HS-27A (cell line): ENCODE measurements around the gene PIEZO1.
"Not testable (repeated sequence)": the region's sequence is repeated elsewhere in the genome, so short reads cannot be mapped to it uniquely, and the experiment has no call there.

Source experiments
- DNase-seq: peaks from one replicate; pipeline ENCODE4 v3.0.0-alpha.2; 2012; ENCODE audit warnings: low read depth, missing footprints

PIEZO1 gene, protein sequence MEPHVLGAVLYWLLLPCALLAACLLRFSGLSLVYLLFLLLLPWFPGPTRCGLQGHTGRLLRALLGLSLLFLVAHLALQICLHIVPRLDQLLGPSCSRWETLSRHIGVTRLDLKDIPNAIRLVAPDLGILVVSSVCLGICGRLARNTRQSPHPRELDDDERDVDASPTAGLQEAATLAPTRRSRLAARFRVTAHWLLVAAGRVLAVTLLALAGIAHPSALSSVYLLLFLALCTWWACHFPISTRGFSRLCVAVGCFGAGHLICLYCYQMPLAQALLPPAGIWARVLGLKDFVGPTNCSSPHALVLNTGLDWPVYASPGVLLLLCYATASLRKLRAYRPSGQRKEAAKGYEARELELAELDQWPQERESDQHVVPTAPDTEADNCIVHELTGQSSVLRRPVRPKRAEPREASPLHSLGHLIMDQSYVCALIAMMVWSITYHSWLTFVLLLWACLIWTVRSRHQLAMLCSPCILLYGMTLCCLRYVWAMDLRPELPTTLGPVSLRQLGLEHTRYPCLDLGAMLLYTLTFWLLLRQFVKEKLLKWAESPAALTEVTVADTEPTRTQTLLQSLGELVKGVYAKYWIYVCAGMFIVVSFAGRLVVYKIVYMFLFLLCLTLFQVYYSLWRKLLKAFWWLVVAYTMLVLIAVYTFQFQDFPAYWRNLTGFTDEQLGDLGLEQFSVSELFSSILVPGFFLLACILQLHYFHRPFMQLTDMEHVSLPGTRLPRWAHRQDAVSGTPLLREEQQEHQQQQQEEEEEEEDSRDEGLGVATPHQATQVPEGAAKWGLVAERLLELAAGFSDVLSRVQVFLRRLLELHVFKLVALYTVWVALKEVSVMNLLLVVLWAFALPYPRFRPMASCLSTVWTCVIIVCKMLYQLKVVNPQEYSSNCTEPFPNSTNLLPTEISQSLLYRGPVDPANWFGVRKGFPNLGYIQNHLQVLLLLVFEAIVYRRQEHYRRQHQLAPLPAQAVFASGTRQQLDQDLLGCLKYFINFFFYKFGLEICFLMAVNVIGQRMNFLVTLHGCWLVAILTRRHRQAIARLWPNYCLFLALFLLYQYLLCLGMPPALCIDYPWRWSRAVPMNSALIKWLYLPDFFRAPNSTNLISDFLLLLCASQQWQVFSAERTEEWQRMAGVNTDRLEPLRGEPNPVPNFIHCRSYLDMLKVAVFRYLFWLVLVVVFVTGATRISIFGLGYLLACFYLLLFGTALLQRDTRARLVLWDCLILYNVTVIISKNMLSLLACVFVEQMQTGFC (N-terminal part only)

DNA sequence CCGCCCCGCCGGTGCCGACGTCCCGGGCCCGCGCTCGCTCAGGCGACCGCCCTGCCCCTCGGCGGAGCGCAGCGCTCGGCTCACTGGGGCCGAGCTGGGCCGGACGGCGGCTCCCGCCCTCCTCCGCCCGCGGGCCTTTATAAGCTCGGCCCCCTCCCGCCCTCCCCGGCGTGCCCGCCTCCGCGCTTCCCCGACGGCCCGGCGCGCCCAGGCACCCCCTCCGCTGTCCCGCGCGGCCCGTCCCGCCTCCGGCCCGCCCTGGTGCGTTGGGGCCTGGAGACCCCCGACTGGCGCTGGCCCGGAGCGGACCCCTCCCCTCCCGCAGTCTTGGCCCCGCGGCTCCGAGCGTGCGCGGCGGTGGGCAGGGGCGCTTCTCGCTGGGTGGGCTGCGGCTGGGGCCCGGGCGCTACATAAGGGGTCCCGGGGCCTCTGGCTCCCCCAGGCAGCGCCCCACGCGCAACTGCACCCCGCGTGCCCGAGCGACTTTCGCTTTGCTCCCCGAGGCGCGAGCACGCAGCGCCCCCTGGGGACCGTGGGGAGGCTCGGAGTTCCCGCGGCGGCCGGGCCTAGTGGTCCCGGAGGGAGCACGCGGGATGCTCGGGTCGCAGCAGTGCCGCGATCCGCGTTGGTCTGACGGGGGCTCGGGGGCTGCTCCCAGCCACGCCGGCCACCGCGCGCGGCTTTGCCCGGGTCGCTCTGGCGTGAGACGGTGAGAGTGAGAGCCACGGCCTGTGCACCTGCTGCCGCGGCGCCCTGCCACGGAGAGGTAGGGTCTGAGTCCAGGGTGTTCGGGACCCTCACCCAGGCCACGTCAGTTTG lies at the start of gene PIEZO1:
Gene PIEZO1, minus strand, starts transcription at position 115 of the 819 bp plus-strand sequence. CDS start 256 bp downstream, outside the sequence.
- DNase-seq: no peak

DNA sequence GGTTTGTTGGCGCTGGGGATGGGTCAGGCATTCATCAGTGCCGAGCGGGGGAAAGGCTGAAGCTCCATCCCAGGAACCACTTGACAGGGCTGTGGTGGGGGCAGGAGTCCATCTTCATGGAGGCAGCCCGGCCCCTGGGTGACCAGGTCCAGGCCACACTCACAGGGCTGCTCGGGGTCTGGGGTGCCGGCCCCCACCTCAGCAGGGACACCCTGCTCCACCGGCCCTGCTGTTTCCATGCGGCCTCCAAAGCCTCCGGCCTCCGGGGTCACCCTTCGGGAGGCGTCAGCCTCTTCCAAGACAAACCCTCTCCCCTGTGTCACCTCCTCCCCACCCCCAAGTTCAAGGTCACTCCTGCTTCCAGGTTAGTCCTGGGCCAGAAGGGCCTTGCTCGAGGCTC lies 49.6 kb upstream of the PIEZO1 start:
- no peak for DNase-seq

DNA sequence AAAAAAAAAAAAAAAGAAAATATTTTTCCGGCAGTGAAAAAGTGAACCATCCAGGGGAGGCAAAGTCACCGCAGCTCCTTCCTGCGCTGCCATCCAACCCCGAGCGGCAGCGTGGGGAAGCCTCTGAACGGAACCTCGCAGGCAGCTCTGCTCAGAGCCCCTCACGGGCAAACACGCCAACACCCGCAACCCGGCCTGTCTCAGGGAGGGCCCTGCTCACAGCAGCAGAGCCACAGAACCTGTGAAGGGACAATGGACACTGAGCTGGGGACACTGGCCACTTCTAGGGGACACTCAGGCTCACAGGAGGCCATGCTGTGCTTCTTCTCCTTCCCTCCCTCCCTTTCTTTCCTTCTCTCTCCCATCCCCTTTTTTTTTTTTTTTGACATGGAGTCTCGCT lies 48.1 kb upstream of the PIEZO1 start:
- DNase-seq: no peak

DNA sequence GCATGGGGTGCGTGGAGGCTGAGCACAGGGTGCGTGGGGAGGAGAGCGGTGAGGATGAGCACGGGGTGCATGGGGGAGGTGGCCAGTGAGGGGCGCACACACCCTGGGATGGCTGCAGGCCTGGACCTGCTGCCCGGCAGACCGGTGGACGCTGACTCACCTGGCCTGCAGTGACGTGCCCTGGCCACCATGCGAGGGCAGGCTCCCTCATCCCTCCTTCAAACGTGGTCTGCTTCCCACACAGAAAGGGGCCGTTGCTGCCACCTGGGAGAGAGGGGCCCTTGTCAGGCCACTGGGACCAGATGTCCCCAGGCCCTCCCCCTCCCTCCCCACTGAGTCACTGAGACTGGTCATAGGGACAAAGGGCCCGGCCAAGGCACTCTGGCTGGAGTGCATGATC lies 46.8 kb upstream of the PIEZO1 start:
- DNase-seq: no peak

DNA sequence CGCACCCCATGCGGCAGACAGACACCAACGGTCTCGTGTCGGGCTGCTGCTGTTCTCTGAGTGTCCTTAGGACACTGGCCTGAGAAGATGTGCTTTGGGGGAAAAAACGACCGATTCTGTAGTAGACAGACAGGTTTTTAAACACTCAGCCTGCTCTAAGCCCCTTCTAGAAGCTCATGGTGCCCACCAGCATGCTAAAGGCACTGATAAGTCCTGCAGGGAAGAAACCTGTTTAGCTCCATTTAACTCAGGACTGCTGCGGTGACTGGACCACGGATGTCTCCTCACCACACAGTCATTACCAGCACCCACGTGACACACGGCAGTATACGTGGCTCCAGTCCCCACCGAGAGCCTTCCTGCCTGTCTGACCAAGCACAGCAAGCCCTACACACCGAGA lies 45.8 kb upstream of the PIEZO1 start:
- DNase-seq: no peak

DNA sequence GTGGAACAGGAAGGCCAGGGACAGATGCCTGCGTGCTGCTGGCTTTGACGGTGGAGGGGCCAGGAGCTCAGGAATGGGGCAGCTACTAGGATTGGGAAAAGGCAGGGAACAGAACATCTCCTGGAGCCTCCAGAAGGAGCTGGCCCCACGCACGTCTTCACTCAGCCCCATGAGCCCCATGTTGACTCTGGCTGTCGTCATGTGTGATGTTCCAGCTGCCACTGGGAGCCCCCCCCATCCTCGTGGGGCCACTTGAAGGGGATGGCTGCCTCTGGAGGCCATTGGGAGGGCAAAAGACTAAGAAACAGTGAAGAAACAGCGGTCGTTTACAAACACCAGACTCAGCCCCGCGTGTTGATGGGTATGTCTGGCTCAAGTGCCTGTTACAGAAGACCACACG lies 45.2 kb upstream of the PIEZO1 start:
- no peak for DNase-seq

DNA sequence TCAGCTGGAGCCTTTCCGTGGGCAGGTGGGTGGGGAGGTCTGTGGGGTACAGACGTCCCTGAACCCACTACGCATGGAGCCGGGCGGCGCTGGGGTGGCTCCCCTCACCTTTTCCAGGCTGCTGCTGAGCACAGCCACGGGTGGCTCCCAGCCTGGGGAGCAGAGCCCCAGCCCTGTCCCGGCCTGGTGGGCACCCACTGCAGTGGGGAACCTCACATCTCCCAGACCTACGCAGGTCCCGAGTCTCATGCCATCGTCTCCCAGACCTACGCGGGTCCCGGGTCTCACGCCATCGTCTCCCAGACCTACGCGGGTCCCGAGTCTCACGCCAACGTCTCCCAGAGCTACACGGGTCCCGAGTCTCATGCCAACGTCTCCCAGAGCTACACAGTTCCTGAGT lies 43.7 kb upstream of the PIEZO1 start:
- DNase-seq: no peak

DNA sequence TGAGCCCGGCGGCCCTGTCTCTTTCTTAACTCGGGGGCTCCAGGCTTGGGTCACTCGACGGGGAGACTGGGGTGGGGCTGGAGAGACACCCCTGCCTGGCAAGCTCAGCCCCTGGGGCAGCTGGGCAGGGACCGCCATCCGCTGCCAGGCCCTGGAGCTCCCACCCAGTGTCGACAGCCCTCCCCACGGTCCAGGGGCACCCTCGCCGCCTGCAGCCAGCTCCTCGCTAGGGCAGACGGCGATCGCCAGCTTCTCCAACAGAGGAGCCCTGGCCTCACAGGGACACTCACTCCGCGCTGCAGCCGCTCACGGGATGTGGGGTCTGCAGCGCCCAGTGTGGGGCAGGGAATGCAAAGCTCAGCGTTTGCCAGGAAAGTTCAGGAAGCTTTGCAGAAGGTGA lies 42.7 kb upstream of the PIEZO1 start:
- no peak for DNase-seq

DNA sequence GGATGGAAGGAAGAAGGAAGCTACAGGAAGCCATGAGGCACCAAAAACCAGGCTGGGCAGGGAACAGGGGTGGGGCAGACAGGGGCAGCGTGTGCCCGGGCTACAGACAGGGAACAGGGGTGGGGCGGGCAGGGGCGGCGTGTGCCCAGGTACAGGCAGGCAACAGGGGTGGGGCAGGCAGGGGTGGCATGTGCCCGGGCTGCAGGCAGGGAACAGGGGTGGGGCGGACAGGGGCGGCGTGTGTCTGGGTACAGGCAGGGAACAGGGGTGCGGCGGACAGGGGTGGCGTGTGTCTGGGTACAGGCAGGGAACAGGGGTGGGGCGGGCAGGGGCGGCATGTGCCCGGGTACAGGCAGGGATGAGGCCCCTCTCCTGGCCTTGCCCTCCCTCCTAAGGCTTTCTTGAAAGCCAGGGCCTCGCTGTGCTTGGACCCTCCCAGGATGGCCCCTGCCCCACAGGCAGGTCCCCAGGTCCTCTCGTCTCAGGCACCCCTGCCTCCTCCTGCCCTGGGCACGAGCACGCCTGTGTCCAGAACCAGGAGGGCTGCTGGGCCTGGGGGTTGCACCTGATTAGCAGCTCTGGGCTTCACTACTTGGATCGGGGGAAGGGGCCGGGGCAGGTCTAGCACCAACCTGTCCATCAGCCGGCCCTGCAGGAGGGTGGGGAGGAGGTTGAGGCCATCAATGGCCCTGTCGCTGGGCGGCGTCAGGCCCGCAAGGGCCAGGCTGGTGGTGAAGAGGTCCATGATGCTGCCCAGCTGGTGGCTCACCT lies 41.2 kb upstream of the PIEZO1 start:
- no peak for DNase-seq

DNA sequence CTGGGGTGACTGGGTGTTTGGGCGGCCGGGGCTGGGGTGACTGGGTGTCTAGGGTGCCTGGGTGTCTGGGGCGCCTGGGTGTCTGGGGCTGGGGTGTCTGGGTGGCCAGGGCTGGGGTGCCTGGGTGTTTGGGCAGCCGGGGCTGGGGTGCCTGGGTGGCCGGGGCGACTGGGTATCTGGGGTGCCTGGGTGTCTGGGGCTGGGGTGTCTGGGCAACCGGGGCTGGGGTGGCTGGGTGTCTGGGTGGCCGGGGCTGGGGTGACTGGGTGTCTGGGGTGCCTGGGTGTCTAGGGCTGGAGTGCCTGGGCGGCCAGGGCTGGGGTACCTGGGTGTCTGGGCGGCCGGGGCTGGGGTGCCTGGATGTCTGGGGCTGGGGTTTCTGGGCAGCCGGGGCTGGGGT lies 40.1 kb upstream of the PIEZO1 start:
- no peak for DNase-seq

DNA sequence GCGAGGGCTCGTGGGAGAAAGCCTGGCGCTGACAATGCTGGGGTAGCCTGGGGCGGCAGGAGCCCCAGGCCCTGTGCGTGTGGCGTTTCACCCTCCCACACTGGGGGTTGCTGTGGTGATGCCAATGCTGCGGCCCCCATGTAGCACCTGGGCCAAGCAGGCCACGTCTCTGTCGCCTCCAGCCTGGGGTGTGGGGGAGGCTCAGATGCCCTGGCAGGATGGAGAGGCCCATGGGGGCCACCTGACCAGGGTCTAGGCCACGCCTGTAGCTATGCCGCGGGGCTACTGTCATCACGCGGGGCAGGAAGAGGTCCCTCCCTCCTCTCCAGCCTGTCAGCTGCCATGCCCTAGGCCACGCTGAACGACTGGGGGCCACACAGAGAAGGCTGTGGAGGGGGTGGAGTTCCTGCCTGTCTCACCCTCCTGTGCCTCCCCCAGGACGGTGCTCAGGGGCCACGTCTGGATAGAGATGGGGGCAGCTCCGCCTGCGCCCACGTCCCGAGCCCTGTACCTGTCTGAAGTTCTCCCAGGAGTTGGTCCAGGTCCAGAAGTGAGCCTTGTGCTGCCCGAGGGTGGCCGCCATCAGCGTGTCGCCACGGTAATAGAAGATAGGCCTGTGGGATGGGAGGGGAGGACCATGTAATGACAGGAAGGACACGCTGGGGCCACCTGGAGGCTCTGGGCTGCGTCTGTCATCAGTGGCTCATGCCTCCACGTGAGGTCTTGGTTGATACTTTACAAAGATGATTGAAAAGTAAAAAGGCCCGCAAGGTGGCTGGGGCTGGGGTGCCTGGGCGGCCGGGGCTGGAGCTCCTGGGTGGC lies 39.4 kb upstream of the PIEZO1 start:
- no peak for DNase-seq

DNA sequence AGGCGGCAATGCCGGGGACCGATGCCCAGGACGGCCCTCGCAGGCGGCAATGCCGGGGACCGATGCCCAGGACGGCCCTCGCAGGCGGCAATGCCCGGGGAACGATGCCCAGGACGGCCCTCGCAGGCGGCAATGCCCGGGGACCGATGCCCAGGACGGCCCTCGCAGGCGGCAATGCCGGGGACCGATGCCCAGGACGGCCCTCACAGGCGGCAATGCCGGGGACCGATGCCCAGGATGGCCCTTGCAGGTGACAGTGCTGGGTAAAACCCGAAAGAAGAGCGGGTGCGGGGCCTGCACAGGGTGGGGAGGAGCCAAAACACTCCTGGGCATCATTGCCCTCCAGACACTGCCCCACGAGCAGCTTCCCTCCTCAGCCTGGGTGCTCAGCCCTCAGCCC lies 38.6 kb upstream of the PIEZO1 start:
- DNase-seq: not testable (repeated sequence)

DNA sequence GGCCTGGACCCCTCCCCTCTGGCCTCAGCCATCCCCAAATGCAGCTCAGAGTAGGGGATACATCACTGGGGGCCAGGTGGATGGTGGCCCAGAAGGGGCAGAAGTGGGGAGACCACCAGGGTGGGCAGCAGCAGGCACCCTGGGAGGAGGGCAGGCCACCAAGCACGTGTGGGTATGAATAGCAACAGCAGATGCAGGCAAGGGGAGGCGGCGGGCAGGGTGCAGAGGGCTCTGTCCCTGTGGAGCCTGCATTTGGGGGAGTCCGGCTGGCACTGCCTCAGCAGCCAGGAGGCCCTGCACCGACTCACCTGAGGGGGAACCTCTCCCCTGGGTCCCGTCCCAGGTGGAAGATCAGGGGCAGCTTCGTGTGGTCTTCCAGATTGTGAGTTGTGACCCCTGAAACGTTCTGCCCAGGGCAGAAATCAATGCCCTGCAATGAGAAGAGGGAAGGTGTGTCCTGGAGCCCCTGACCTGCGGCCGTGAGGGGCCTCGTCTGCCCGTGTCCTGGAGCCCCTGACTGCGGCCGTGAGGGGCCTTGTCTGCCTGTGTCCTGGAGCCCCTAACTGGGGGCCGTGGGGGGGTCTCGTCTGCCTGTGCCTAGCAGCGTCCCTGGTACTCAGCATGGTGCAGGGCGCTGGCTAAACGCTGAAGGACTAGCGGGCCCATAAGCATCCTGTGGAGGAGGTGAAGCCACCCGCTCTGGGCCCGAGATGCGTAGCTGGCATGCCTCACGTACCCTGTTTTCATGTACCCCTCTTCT lies 37.4 kb upstream of the PIEZO1 start:
- no peak for DNase-seq

DNA sequence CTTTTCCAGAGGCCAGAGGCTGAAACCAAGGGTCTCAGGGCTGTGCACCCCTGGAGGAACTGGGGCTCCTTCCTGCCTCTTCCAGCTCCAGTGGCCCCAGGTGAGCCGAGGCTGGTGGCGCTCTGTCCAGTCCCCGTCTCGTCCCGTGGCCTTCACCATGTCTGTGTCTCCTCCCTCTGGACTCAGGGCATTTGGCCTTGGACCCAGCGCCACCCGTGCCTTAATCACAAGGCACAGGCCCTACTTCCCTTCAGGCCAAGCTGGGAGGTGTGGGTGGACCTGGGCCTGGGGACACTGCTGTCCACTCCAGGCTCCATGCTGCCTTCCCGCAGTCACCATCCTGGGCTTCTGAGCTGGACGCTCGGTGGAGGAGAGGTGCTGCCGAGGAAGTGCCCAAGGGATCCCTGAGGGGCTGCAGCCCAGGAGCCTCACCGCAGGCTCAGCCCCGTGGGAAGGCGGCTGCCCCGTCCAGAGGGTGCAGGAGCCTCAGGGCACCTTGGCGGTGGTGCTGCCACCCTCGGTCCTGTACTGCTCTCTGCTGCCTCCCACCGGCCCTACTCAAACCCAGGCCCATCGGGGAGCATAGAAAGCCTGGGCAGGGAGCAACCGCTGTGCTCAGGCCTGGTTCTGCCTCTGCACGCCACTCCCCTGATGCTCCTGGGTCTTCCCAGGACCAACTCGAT lies 36.3 kb upstream of the PIEZO1 start:
- DNase-seq: no peak

DNA sequence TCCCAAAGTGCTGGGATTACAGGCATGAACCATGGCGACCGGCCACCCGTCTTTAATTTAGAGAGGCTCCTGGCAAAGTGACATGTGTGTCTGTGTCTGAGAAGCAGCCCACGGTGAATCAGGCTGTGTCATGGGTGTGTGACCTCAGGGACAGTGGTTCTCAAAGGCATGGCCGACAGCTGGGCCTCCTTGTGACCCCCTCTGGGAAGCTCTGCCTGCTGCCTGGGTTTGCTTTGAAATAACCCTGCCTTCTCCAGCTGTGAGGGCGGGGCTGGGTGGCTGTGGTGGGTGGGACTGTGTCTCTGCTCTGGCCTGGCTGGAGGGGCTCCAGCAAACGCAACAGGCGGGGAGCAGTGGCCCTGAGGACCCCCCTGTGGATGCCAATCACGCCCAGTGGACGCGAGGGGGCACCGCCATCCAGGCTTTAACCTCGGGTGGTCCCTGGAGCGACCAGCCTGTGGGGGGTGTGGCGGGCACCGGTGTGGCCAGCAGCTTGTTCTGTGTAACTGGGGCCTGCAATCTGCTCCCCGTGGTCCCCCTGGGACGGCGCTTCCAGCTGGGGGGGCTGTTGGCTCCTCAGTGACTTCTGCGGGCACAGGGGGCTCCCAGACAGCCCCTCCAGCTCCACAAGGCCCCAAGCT lies 35.5 kb upstream of the PIEZO1 start:
- no peak for DNase-seq

DNA sequence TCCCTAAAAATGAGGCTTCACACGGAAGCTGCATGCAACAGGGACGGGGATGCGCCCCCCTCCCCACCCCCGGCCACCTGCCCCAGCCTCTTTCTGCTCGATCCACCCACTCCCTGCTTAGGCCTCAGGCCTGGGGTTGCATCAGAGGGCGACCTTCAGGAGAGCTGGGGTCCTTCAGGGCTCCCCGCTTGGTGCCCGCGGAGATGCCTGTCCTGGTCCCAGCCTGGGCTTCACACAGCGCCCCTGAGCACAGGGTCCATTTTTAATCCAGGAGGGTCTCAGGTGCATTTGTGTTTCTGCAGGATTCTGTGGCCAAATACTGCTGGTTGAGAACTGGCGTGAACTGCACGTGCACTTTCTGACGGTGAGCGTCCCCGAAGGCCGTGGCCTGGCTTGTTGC lies 34.1 kb upstream of the PIEZO1 start:
- no peak for DNase-seq

DNA sequence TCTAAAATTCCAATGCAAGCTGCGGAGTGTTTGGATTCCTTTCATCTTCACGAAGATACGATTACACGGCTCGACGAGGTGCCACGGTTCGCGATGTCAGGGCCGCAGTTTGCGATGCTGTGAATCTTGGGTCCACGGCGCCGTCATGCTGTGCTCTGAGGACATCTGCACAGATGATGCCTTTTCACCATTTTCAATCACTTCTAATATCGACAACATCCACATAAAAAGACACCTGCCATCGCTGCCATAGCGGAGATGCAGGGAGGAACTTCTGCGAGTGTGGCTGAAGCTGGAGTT lies 33.5 kb upstream of the PIEZO1 start:
- DNase-seq: no peak
